ENCODE data around the gene GRIA1. TPM values are rescaled to one million over a fixed set of nuclear protein-coding genes. Genes with fewer than 3 reads are reported as not detected.

GRIA1 gene
- total RNA-seq, 3 donors from 2014 or later (not counting 1 experiment from before 2014, with no cell fraction given) = not detected

GRCh38 chr5:153755913-153756500 lies 265.5 kb downstream of the GRIA1 start:
- ATAC-seq (no peak), DNase-seq (no peak)
- no peaks in the 10 kb centered on the region for H3K36me3 ChIP-seq (ENCODE audit: control insufficient read depth, insufficient read depth, low read length)
- Mint-ChIP-seq H3K4me1 (no peaks in the 10 kb centered on the region), H3K27me3 (ENCODE audit: low read depth in 2 of 2) (peaks cover 0 to 3% of the 10 kb centered on the region in 2 donors), H3K9me3 (peaks cover 4 to 5% of the 10 kb centered on the region in 2 donors), H3K36me3 (peaks cover 7% of the 10 kb centered on the region), H3K27ac (no peak overlapping the region), H3K4me3 (no peak overlapping the region)
- no peak overlapping the region for H3K27ac ChIP-seq (ENCODE audit: low read length)
- peaks cover 2% of the 10 kb centered on the region for H3K27me3 ChIP-seq (ENCODE audit: control insufficient read depth, insufficient read depth, low read length)
- H3K9me3 ChIP-seq (ENCODE audit: control insufficient read depth, insufficient read depth, low read length) = no peaks in the 10 kb centered on the region
- TF ChIP-seq CTCF (IDR thresholded peaks at IDR 0.05) = no peak
- H3K4me3 ChIP-seq (ENCODE audit: low read length) = no peak overlapping the region
- WGBS (ENCODE audit: insufficient coverage) = 35% methylated on average over 1 of the region's 1 CpG
- intact Hi-C loops (cut with micrococcal nuclease) = no loop called here
- no peaks in the 10 kb centered on the region for H3K4me1 ChIP-seq (ENCODE audit: control insufficient read depth, insufficient read depth, low read length)

- DNase-seq (no peak), ATAC-seq (no peak)
- peaks cover 2% of the 10 kb centered on the region for H3K27me3 ChIP-seq (ENCODE audit: control insufficient read depth, insufficient read depth, low read length)
- WGBS (ENCODE audit: insufficient coverage) = 85% methylated on average over 2 of the region's 2 CpGs
- intact Hi-C loops (cut with micrococcal nuclease) = no loop called here
- peaks cover 0 to 3% of the 10 kb centered on the region in 2 donors for H3K27me3 Mint-ChIP-seq (ENCODE audit: low read depth in 2 of 2)
- no peak overlapping the region for H3K4me3 ChIP-seq (ENCODE audit: low read length)
- no peaks in the 10 kb centered on the region for H3K4me1 Mint-ChIP-seq
- H3K36me3 ChIP-seq (ENCODE audit: control insufficient read depth, insufficient read depth, low read length) = no peaks in the 10 kb centered on the region
- no peaks in the 10 kb centered on the region for H3K9me3 ChIP-seq (ENCODE audit: control insufficient read depth, insufficient read depth, low read length)
- TF ChIP-seq CTCF (IDR thresholded peaks at IDR 0.05) = no peak
- H3K27ac Mint-ChIP-seq = no peak overlapping the region
- peaks cover 7% of the 10 kb centered on the region for H3K36me3 Mint-ChIP-seq
- H3K4me3 Mint-ChIP-seq = no peak overlapping the region
- H3K9me3 Mint-ChIP-seq = peaks cover 4 to 5% of the 10 kb centered on the region in 2 donors
- H3K4me1 ChIP-seq (ENCODE audit: control insufficient read depth, insufficient read depth, low read length) = no peaks in the 10 kb centered on the region
- no peak overlapping the region for H3K27ac ChIP-seq (ENCODE audit: low read length)
Measured at GRCh38 chr5:153756540-153756939, 266.1 kb downstream of the GRIA1 start.

- no peak for ATAC-seq
- Mint-ChIP-seq H3K4me1 (no peaks in the 10 kb centered on the region), H3K36me3 (no peaks in the 10 kb centered on the region), H3K9me3 (no peaks in the 10 kb centered on the region), H3K27ac (no peak overlapping the region), H3K4me3 (no peak overlapping the region), H3K27me3 (ENCODE audit: low read depth in 2 of 2) (no peaks in the 10 kb centered on the region)
- no peak overlapping the region for H3K4me3 ChIP-seq (ENCODE audit: low read length)
- DNase-seq = no peak
- intact Hi-C loops (cut with micrococcal nuclease) = no loop called here
- H3K27me3 ChIP-seq (ENCODE audit: control insufficient read depth, insufficient read depth, low read length) = no peaks in the 10 kb centered on the region
- no peaks in the 10 kb centered on the region for H3K9me3 ChIP-seq (ENCODE audit: control insufficient read depth, insufficient read depth, low read length)
- no peaks in the 10 kb centered on the region for H3K36me3 ChIP-seq (ENCODE audit: control insufficient read depth, insufficient read depth, low read length)
- no peak for TF ChIP-seq CTCF (IDR thresholded peaks at IDR 0.05)
- H3K4me1 ChIP-seq (ENCODE audit: control insufficient read depth, insufficient read depth, low read length) = no peaks in the 10 kb centered on the region
- H3K27ac ChIP-seq (ENCODE audit: low read length) = no peak overlapping the region
- WGBS (ENCODE audit: insufficient coverage) = 83% methylated on average over 1 of the region's 1 CpG
Measured at GRCh38 chr5:153765987-153766386, 275.5 kb downstream of the GRIA1 start.
